Prostate gland (tissue), 2 donors: ENCODE measurements around the gene BBOF1. TPM values are rescaled to one million over a fixed set of nuclear protein-coding genes. Genes with fewer than 3 reads are reported as not detected.
A peak's percentile ranks its signal among the peaks of the same experiment; 100 is the strongest.
"Not testable (repeated sequence)": the region's sequence is repeated elsewhere in the genome, so short reads cannot be mapped to it uniquely, and the experiment has no call there.

Experiments used
- DNase-seq: peaks from one replicate; pipeline ENCODE4 v3.0.0-alpha.2; 2019; ENCODE audit warnings: low spot score
- H3K27ac ChIP-seq, 2 donors: fragments of 200-600 bp; sonication (generic); 2 replicates each; pipeline ENCODE4 v1.5.1; 2017 to 2019
- H3K27me3 ChIP-seq: fragments of 200-600 bp; sonication (generic); replicated peaks from 2 replicates; pipeline ENCODE4 v1.5.1; 2019; ENCODE audit not compliant: insufficient read depth
- H3K36me3 ChIP-seq, 2 donors: fragments of 200-600 bp; sonication (generic); 1 replicate in 1 of 2; 2 replicates in 1 of 2; pipeline versions ENCODE4 v1.5.1 to v1.8.1; 2017 to 2019
- H3K4me1 ChIP-seq: fragments of 200-600 bp; sonication (generic); replicated peaks from 2 replicates; pipeline ENCODE4 v1.5.1; 2019
- H3K4me3 ChIP-seq, 2 donors: fragments of 200-600 bp; sonication (generic); 2 replicates each; pipeline ENCODE4 v1.5.1; 2017 to 2019
- H3K9me3 ChIP-seq: fragments of 200-600 bp; sonication (generic); 2 replicates; pipeline ENCODE4 v1.5.1; 2017
- CTCF ChIP-seq, 4 experiments: fragments of 200-600 bp in 2 of 4; fragments of 450-650 bp in 2 of 4; sonication (generic) in 2 of 4; IDR thresholded peaks; 1 replicate in 3 of 4; 2 replicates in 1 of 4; pipeline ENCODE4 v1.5.1; 2016 to 2019; ENCODE audit warnings: antibody characterized with exemption in 4 of 4, mild to moderate bottlenecking in 2 of 4, moderate library complexity in 2 of 4
- POLR2A ChIP-seq: fragments of 450-650 bp; IDR thresholded peaks from one replicate; pipeline ENCODE4 v1.6.1; 2016; ENCODE audit warnings: antibody characterized with exemption, mild to moderate bottlenecking
- POLR2AphosphoS5 ChIP-seq: sonication (generic); formaldehyde crosslinking; IDR thresholded peaks from one replicate; pipeline ENCODE4 v1.6.1; 2017; ENCODE audit warnings: antibody characterized with exemption
- WGBS: methylation state at CpG from one replicate; pipeline ENCODE4 v1.1.5; 2018; 5-methylcytosine and 5-hydroxymethylcytosine counted together
- intact Hi-C: fragments of 100-400 bp; cut with DNase I; formaldehyde crosslinking; loops from one replicate; pipeline ENCODE4 v1.14.2; 2022
- total RNA-seq, 2 donors: library from RNA; depleted of rRNA; stranded (reverse); fragments of >200 nt; gene quantifications; one replicate each; pipeline ENCODE4 v1.1.0, GENCODE V29; 2016

The BBOF1 gene
- total RNA-seq, 2 donors from 2014 or later: 3.6 to 5.9 TPM

- no peak for TF ChIP-seq POLR2AphosphoS5
- TF ChIP-seq CTCF (IDR thresholded peaks at IDR 0.05): no peak
- TF ChIP-seq POLR2A: no peak
- H3K27ac ChIP-seq: peak overlapping the region; percentile 46 to 54
- intact Hi-C loops: no loop called here
- DNase-seq: no peak
- H3K4me1 ChIP-seq: peaks cover 5% of the 10 kb centered on the region
- H3K27me3 ChIP-seq: no peaks in the 10 kb centered on the region
- no peaks in the 10 kb centered on the region for H3K9me3 ChIP-seq
- H3K36me3 ChIP-seq: no peaks in the 10 kb centered on the region
- no peak overlapping the region for H3K4me3 ChIP-seq
- 74% methylated on average over 2 of the region's 2 CpGs for WGBS
Measured at GRCh38 chr14:73998726-73999125, 20.4 kb upstream of the BBOF1 start.

- H3K4me1 ChIP-seq, H3K27me3 ChIP-seq, H3K4me3 ChIP-seq, DNase-seq, intact Hi-C loops, H3K27ac ChIP-seq, H3K36me3 ChIP-seq, H3K9me3 ChIP-seq: not testable (repeated sequence)
- 93% methylated on average over 3 of the region's 3 CpGs for WGBS
Measured at GRCh38 chr14:74005664-74006063, 13.5 kb upstream of the BBOF1 start.

- Histone ChIP-seq H3K4me1 (no peaks in the 10 kb centered on the region), H3K4me3 (no peak overlapping the region), H3K9me3 (no peaks in the 10 kb centered on the region), H3K36me3 (no peaks in the 10 kb centered on the region), H3K27me3 (no peaks in the 10 kb centered on the region), H3K27ac (no peak overlapping the region)
- intact Hi-C loops: no loop called here
- 68% methylated on average over 2 of the region's 2 CpGs for WGBS
- DNase-seq: no peak
- no peak for TF ChIP-seq POLR2A
- no peak for TF ChIP-seq POLR2AphosphoS5
- no peak for TF ChIP-seq CTCF (IDR thresholded peaks at IDR 0.05)
Measured at GRCh38 chr14:74008843-74009499, 10.2 kb upstream of the BBOF1 start.

DNA sequence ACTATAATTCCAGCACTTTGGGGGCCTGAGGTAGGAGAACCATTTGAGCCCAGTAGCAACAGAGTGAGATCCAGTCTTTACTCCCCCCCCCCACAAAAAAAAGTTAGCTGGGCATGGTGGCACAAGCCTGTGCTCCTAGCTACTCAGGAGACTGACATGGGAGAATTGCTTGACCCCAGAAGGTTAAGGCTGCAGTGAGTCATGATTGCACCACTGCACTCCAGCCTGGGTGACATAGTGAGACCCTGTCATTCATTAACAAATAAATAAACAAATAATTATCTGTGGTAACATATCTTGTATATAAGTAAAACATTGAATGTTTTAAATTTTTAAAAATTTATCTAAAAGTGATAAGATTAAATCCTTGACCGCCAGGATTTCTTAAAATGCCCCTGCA is 4.8 kb upstream of the BBOF1 start:
- Histone ChIP-seq H3K4me3 (no peak overlapping the region), H3K9me3 (no peaks in the 10 kb centered on the region), H3K36me3 (no peaks in the 10 kb centered on the region), H3K4me1 (no peaks in the 10 kb centered on the region), H3K27me3 (no peaks in the 10 kb centered on the region), H3K27ac (no peak overlapping the region)
- intact Hi-C loops: no loop called here
- TF ChIP-seq POLR2A: no peak
- no peak for TF ChIP-seq POLR2AphosphoS5
- DNase-seq: no peak
- WGBS: 97% methylated on average over 1 of the region's 1 CpG

GRCh38 chr14:74015176-74015575 is 4.0 kb upstream of the BBOF1 start:
- H3K9me3 ChIP-seq: no peaks in the 10 kb centered on the region
- H3K27me3 ChIP-seq: no peaks in the 10 kb centered on the region
- TF ChIP-seq POLR2AphosphoS5 (no peak), CTCF (IDR thresholded peaks at IDR 0.05) (no peak), POLR2A (no peak)
- 66% methylated on average over 3 of the region's 3 CpGs for WGBS
- intact Hi-C loops: no loop called here
- DNase-seq: no peak
- no peak overlapping the region for H3K4me3 ChIP-seq
- no peaks in the 10 kb centered on the region for H3K36me3 ChIP-seq
- H3K4me1 ChIP-seq: no peaks in the 10 kb centered on the region
- no peak overlapping the region for H3K27ac ChIP-seq

- H3K27ac ChIP-seq: peak overlapping the region in 1 of 2 donors; percentile 25
- no peaks in the 10 kb centered on the region for H3K9me3 ChIP-seq
- TF ChIP-seq POLR2AphosphoS5: no peak
- no peak for TF ChIP-seq CTCF (IDR thresholded peaks at IDR 0.05)
- no peak for TF ChIP-seq POLR2A
- no peak for DNase-seq
- no peaks in the 10 kb centered on the region for H3K36me3 ChIP-seq
- H3K27me3 ChIP-seq: no peaks in the 10 kb centered on the region
- intact Hi-C loops: no loop called here
- H3K4me3 ChIP-seq: no peak overlapping the region
- H3K4me1 ChIP-seq: no peaks in the 10 kb centered on the region
Measured at GRCh38 chr14:74015963-74016362, 3.2 kb upstream of the BBOF1 start.
